NOMO-1 treated with dmso at 0.1 percent for 144 hours (cell line): ENCODE measurements around the gene RPA3.
A peak's percentile ranks its signal among the peaks of the same experiment; 100 is the strongest.

Source experiments
- DNase-seq: peaks from one replicate; lab custom pipeline; 2025; ENCODE audit not compliant: unreplicated experiment; lab: John Stamatoyannopoulos, UW

Gene RPA3

DNA sequence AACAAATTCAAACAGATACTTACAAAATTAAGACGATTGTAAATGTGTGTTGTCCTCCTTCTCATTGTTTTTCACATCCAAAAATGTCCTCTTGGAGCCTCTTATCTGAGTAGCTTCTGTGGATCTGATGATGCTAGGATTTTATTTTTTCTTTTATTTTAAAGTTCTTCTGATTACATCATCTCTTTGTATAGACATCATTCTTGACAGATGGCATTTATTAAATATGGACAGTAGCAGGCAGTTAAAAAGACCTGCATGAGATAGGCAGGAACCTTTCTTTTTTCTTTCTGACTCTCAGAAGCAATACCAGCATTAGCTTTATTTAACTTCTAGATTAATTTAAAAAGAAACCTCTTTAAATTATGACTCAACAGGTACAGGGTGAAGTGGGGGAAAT is at the start of gene RPA3:
Gene RPA3, minus strand, starts transcription at position 116 of the 400 bp plus-strand sequence. CDS start 78,189 bp downstream, outside the sequence.
- no peak for DNase-seq

GRCh38 chr7:7766671-7767070 is 48.3 kb upstream of the RPA3 start:
- no peak for DNase-seq

GRCh38 chr7:7765422-7765821 is 47.0 kb upstream of the RPA3 start:
- DNase-seq: no peak

GRCh38 chr7:7764520-7765396 is 46.4 kb upstream of the RPA3 start:
- DNase-seq: no peak

DNA sequence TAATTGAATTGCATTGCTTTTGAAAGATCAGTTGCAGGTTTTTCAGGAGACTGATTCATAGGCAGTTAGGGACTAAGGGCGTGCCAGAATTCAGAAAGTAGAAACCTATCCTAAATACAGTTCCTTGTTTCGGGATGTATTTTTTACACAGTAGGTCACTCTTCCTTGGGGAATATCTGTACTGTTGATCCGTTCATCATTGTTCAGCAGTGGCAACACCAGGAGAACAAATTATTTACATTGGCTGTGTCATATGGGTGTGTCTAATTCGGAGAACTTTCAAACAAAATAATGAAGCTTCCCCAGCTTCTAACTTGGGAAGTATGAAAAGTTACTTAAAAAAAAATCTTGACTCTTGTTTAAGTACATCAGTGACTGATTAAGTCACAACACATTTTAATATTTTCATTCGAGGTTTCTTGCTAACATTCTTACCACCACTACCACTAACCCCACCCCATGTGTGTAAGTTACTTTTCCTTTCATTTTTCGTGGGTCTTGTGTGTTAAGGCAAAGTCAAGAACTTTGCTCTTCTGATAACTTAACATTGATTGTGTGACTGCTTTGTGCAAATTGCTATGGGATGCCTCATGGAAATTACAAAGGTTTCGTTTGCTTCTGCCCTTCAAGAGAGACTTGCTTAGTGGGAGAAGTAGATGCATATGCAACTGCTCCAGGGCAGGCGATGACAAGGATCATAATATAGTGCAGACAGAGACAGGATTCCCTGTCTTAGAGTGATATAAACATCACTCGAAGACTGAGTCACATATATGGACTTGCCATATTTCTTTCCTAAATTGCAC is 43.8 kb upstream of the RPA3 start:
- no peak for DNase-seq

- peak; percentile 10 for DNase-seq
Observed at GRCh38 chr7:7761340-7761973, 43.0 kb upstream of the RPA3 start.

DNA sequence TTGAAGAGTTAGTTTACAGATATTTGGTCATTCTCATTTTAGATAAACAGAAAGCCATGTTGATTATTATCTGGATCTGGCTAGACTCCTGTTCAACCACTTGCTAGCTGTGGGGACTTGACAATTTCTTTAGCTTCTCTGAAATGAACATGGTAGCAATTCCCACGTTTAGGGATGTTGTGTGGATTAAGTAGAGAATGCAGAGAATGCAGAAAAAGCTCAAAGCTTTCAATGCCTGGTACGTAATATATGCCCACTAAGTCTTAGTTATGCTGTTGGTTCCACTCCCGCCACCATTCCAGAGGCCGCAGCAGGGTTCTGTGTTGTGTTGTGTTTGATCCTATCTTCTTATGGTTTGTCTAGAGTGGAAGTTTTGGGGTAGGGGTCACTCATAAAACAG is 39.2 kb upstream of the RPA3 start:
- no peak for DNase-seq

DNA sequence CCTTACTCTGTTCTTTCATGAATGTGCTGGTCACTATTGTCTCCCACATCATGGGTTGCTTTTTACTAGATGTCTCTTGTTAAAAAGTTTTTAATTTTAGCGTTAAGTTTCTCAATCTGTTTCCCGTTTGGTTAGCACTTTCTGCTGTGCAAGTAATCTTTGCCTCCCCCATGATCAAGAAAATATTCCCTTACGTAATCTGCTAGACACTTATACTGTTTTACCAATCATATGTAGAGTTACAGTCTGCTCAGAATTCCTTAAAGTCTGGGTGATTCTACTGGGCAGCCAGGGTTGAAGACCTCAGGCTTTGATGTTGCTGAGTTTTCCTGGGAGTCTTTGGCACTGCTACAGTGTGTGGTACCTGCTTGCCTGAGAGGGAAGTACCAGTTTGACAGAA is 38.2 kb upstream of the RPA3 start:
- DNase-seq: no peak

GRCh38 chr7:7751243-7752092 is 33.1 kb upstream of the RPA3 start:
- no peak for DNase-seq

DNA sequence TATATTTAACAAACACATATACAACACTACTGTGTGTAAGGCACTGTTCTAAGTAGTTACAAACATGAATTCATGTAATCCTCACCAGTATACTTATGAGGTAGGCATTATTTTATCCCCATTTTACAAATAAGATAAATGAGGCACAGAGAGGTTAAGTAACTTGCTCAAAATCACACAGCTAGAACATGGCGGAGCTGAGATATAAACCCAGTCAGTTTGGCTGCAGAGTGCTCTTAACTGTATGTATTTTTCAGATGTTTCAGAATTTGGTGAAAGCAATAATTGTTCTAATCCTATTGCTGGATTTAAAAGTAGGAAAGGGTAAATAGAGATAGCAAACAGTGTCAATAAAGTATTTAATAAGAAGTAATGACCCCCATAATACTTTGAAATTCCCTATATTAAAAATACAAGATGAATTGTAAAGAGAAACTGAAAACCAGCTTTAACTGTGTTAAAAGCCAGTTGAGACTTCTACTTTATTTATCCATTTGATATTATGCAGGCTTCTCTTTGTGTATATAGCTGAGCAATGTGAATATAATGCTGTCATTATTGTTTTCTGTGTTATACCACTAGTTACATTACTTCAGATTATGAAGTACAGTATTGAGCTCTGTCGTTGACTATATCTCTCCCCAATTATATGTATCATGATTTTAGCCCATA is 32.3 kb upstream of the RPA3 start:
- no peak for DNase-seq

DNA sequence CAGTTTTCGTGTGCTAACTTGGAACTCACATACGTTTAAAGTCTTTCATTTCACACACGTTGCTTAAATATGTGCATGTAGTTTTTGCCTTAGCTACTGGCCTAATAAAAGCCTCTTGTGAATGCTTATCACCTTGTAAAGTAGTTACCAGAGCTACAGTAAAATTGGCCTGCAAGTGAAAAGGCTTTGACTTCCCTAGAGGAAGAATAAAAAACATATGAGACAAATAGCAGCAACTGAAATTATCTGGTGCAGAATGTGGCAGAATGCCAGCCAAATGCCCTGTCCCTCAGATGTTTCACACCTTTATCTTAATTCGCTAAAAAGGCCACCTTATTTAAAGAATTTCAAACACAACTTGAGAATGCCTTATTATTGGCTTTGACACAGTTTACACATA is 28.1 kb upstream of the RPA3 start:
- DNase-seq: no peak

- no peak for DNase-seq
Observed at GRCh38 chr7:7745966-7746365, 27.6 kb upstream of the RPA3 start.

GRCh38 chr7:7745258-7745657 is 26.9 kb upstream of the RPA3 start:
- DNase-seq: no peak

DNA sequence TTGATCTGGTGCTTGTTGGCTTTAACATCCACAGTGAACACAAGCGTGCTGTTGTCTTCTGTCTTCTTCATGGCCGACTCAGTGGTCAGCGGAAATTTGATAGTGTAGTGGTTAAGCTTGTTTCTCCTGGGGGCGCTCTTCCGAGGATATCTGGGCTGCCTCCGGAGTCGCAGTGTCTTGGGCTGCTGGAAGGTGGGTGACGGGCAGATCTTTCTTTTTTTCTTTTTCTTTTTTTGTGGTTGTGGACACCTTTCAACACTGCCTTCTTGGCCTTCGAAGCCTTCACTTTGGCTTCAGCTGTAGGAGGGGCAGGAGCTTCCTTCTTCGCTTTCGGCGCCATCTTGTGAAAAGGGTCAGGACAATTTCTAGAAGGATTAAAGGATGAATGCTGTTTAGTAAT is 23.8 kb upstream of the RPA3 start:
- no peak for DNase-seq

- no peak for DNase-seq
Observed at GRCh38 chr7:7740037-7740355, 21.6 kb upstream of the RPA3 start.

DNA sequence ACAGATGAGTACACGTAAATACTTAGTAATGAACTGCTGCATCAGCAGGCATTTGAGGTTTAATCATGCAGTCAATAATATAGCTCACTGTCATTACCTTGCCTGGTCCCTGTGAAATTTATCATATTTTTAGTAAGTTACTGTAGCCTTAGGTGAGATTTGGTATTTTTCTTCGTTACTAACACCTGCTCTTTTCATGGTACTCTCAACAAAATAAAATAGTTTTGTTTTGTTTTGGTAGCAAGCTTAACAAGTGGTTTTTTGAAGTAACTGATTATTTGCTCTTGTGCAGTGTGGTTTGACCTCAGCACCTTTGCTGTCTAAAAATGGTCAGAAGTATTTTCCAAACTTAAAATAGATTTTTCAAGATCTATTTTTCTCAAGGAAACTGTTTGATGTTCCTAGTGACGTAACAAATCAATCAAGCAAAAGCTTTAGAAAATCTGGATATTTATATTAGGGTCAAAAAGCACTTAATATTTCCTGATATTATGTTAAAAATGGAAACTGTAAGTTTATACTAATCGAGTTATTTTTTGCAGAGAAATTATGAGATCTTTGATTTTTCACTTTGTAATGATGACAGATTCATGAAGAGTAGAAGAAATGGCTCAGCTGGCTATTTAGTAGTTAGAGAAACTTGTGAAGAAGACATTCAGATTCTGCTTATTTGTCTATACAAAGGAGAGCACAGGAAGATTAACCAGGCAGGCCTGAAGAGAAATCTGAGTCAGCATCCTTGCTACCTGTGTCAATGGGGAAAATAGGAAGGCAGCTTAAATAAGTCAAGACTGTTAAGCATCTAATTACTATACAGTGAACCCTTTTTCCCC is 21.0 kb upstream of the RPA3 start:
- no peak for DNase-seq

GRCh38 chr7:7738622-7739021 is 20.2 kb upstream of the RPA3 start:
- DNase-seq: no peak

GRCh38 chr7:7738177-7738576 is 19.8 kb upstream of the RPA3 start:
- DNase-seq: no peak

DNA sequence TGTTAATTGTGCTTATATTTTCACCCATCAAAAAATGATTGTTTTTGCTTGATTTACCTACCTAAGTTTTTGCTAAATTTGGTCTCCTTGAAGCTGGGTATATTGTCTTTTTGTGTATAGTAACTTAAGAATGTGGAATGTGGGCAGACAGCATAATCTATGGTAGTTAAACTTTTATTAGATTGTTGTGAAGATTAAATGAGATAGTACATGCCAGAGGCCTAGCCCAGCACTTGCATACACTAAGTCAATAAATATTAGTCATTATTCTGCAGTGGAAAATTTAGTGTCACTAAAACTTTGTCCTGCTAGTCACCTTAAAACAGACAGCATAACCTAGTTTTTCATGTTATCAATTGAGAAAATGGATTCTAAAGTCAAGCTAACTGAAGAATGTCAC is 19.3 kb upstream of the RPA3 start:
- DNase-seq: no peak

GRCh38 chr7:7736671-7737070 is 18.3 kb upstream of the RPA3 start:
- no peak for DNase-seq
